IPS DF 19.7 (cell line): ENCODE measurements around the gene SIAH2.

Source experiments
- DNase-seq: peaks from one replicate; pipeline ENCODE4 v3.0.0-alpha.2; 2013; ENCODE audit warnings: low read depth, low spot score

Gene SIAH2

DNA sequence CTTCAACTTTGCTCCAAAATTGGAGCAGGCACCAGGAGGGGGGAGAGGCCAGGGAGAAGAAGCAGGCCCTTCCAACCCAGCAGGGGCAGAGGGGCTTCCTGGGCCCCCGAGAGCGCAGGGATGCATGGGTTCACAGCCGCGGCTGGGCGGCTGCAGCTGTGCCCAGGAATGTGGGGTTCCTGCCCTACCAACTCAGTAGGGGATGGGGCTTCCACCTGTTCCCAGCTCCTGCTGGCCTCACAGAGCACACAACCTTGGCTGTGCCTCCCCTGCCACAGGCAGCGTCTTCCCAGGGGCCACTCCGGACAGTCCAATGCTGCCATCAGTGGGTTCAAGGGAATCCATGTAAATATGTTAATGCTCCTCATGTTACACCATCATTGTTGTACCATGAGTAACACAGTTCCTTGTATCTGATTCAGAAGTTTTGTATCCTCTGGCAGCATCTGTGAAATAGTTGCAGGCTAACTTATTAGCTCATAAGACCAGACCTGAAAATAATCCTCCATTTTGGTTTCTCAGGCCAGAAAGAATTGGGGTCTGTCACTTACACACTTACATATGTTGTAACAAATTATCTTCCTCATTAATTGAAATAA lies 12.1 kb upstream of the SIAH2 start:
- no peak for DNase-seq

GRCh38 chr3:150773616-150774192 lies 10.7 kb upstream of the SIAH2 start:
- DNase-seq, result no peak

GRCh38 chr3:150771600-150771999 lies 8.6 kb upstream of the SIAH2 start:
- no peak for DNase-seq

DNA sequence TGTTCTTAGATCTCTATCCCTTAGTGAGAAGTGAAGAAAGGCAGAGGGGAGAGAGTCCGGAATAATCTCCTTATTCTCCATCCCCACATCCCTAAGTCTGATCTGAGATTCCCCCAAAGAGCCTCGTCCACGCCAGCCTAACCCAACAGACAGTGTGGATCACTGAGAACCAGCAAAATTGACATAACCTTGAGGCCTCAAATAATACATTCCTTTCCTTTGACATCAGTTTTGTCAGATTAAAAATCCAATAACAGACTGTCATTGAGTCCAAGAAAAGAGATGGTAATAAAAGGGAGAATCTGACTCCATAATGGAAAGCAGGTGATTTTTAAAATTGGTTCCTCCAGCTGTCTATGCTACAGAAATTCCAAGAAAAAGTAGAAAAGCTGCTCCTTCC lies 7.7 kb upstream of the SIAH2 start:
- DNase-seq, result no peak

GRCh38 chr3:150766742-150767141 lies 3.8 kb upstream of the SIAH2 start:
- no peak for DNase-seq

DNA sequence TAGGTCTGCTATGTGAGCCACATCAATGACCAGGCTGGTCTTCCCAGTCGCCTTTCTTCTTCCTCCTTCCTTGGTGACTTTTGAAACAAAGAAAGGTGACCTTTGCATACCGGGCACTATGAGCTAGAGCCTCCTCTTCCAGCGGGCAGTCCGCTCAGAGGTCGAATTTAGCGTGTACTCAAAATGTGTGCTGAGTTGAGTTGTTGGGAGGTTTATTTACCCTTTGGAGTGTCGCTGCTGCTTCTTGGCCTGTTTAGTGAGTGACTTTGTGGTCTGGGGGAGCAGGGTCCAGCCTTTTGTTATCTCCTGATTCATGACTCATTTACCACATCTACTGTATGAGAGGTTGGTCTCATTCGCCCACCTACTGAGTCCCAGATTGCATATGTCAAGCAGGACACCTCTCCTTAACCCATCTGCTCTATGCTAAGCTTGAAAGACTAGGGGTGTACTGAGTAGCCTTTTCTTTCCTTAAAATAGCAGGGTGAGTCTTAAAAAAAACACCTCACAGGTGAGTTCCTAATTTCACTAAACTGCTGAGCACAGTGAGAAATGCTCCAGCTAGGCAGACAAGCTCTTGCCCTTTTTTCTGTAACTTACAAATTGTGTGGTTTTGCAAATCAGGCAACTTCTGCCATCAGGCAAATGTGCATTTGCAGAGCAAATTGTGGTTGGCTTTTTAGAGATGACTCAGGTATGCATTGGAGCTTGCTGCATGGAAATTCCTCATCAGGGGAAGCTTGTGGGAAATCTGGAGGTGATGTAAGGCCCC lies 3.2 kb upstream of the SIAH2 start:
- no peak for DNase-seq

DNA sequence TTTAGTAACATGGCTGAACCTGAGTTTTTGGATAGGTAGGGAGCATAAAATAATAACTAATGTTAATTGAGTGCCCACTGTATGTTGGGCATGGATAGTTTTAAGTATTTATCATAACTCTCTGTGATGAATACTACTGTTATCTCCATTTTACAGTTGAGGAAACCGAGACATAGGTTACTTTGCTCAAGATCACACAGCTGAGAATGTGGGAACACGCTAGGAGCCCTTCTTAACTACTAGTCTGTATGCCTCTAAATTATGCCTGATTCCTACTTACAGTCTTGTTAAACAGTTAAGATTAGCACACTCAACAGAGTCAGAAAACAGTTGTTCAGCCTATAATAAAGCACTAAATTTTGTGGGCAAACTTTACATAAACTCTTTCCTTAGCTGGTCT lies 2.0 kb upstream of the SIAH2 start:
- DNase-seq, result no peak

DNA sequence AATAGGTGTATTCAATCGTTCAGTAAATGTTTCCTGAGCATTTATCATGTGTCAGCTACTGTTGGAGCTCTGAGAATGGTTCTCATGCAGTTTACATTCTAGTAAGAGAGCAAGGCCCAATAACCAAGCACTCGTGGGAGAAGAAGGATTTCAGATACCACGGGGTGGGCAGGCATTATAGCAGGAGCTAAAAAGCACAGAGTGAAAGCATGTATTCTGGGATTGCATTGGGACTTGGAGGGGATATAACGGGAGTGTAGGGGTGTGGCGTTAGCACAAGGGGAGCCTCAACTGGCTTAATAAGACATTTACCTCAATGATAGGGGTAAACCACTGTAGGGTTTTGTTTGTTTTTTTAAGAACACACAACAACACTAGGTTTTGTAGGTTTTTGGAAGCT lies 1.6 kb upstream of the SIAH2 start:
- DNase-seq, result no peak

DNA sequence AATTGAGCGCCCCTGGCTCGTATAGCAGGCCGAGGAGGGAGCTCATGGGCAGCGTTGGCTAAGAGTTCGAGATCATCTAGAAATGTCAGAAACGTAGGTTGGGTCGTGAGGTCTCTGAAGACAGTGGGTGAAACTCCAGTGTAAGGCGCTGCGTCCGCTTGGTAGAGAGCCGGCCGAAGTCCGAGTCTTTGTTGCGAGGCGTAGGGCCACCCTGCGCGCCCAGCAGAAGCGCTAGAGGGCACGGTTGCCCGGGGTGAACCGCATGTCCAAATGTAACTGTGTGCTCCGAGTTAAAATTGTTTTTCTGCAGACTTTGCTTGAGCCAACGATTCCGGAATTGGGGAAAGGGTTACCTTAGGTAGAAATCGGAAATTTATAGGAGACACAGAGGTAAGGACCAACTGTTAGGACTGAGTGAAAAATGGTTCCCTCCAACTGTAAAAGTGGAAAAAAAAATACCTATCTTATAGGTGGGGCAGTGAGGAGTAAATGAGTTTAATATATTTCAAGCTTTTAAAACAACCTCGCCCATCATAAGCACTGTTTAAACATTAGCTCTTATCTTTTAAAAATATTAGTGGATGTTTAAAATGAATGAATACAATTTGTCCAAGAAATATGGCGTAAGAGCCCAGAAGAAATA lies 993 bp upstream of the SIAH2 start:
- DNase-seq, result no peak

DNA sequence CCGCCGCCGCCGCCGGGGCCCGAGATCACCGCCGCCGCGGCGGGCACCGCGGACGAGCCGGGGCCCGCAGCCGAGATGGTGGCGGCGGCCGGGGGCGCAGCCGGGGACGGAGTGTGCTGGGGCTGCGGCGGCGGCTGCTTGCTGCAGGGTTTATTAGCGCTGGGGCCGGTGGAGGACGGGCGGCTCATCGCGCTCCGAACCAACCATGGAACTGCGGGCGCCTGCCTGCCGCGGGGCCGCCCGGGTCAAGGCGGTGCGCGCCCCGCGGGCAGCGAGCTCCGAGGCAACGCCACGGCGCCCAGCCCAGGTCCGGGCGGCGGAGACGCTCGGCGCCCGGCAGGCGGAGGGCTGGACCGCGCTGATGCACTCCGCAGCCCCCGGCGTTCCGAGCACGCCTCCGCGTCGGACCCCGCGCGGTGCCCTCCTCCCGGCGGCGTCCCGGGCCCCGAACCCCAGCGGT lies 277 bp downstream of the SIAH2 start:
- no peak for DNase-seq

DNA sequence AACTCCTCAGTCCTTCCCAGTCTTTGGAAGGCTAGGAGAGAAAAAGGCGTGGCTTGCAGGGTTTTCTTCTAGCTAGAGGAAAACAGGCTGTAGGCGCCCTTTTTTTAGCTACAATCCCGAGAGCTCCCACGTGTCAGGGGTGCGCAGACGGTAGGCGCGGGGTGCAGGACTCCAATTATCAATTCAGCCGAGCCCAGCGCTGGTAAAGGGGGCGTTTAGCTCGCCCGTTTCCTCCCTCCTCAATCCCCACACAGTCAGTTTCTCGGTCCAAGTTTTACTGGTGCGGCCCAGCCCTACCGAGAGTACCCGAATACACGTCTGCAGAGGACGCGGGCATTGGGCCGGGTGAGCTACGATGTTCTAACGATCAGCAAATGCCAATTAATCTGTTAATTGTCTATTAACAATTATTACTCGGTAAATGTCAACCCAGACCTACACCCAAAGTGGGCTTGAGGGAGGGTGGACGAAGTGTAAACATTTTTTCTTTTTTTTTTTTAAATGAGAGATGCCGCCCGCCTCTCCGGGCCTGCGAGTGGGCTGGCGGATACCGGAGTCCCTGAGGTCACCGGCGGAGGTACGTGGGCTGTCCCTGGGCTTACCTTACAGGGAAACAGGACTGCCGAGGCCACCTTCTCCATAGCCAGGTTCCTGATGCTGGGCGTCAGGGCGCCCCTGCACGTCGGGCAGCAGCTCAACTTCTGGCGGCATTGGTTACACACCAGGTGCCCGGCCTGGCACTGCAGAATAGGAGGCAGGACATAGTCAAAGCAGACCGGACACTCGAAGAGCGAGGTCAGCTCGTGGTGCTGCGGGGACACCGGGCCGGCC lies 923 bp downstream of the SIAH2 start:
- DNase-seq, result no peak

- no peak for DNase-seq
These were observed 2.4 kb downstream of the SIAH2 start for GRCh38 chr3:150760431-150761200.

DNA sequence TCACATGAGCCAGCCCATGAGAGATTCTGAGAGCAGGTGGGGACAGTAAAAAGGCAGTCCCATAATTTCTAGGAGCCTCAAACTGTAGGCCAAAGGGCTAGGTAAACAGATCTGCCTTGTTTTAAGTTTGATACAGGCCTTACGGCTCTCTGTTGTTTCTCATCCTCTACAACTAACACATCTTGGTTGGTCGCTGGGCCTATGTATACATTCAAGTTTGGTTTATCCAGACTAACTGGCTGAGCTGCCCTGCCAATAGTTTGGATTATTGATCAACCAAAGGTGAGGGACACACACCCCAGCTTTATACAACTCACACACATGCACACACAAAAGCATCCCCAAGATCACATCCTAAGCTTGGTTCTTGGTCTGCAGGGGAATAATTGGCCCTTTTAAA lies 3.0 kb downstream of the SIAH2 start:
- no peak for DNase-seq

DNA sequence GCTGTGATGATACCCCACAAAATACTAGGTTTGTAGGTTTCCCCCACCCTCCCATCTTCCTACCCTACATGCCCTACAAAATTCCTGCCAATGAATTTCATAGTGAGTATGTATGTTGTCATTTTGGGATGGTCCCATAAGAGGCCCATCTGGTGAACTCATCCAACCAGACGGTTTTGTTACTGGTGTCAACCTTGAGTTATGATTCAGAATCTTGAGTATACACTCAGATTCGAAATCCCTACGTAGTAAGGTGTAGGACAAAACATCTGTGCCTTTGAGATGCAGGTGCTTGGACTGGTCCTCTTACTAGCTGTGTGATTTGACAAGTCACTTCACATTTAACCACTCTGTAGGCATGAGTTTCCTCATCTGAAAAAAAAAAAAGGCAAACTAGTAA lies 3.6 kb downstream of the SIAH2 start:
- no peak for DNase-seq

DNA sequence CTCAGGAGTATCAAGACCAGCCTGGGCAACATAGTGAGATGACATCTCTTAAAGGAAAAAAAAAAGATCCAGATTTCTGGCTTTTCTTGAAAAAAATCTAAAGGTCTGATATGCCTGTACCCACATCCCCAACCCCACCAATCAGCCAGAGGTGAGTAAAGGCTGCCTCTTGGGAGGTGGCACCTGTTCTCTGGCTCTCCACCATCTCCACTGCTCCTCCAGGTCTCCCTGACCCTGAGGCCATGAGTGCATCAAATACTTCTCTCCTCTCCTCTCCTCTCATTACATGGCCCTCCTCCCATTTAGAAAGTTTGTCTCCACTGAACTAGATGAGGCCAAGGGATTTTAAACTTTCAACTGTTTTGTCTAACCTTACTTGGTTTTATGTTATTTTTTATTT lies 5.2 kb downstream of the SIAH2 start:
- no peak for DNase-seq

DNA sequence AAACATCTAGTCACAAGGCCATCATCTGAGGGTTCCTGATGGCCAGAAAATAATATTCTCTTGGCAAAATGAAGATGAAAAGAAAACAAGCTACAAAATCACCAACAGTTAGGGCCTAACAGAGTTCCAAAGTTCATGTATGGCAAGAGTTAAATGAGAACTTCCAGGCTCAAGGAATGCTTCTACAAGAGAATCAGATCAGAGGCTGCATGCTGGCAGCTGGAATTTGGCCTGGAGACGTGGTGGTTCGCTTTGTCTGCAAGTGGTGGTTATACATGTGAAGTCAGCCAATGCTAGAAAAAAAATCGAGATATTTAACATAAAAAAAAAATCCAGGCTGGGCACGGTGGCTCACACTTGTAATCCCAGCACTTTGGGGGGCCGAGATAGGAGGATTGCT lies 5.6 kb downstream of the SIAH2 start:
- no peak for DNase-seq

- no peak for DNase-seq
These were observed 6.4 kb downstream of the SIAH2 start for GRCh38 chr3:150756491-150757059.

DNA sequence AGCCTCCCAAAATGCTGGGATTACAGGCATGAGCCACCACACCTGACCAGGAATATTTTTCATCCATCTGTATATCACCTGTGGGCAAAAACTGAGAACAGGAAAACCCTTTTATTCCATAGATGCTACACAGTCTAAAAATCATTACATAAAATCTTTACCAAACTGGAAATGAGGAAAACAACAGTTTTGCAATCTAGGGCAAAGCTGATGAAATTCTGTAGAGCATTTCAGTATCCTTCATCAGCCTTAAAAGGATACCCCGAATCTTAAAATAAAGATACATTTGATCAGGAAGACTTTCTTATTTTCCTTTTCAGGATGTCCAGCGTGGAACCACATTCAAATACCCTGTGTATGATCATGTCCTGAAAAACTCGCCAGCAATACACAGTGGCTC lies 7.1 kb downstream of the SIAH2 start:
- no peak for DNase-seq

DNA sequence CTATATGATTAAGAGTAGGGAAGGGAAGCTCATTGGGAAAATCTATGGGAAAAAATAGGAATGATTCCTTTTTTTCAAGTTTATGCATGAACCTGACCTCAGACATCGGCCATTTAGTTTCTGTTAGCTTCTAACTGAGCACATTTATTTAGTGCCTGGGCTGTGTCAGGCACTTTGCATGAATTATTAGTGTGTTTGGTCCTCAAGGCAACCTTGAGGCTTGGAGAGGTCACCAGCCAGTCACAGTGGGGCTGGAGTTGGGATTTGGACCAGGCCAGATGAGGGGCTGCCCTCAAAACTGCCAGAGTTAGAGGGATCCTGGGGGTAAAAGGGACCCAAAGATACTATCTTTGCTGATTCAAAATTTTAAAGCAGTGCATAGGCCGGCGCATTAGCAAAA lies 8.1 kb downstream of the SIAH2 start:
- no peak for DNase-seq

DNA sequence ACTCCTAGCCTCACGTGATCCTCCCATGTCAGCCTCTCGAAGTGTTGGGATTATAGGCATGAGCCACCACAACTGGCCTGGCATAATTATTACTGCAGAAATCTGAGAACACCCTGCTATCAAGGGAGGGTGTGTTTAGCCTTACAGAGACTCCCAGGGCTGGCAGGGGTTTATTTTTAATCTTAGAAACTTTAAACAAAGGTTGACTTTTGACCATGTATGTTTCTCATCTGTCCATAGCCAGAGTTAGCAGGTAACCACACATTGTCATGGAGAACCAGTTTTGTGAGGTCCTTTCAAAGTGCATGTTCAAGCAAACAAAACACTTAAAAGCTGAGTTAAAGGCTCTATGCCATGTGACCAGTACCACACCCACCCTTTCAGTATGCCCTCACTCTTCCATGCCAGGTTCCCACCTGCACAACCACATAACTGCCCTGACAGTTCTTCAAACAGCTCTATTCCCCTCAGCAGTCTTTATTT lies 11.1 kb downstream of the SIAH2 start:
- no peak for DNase-seq

DNA sequence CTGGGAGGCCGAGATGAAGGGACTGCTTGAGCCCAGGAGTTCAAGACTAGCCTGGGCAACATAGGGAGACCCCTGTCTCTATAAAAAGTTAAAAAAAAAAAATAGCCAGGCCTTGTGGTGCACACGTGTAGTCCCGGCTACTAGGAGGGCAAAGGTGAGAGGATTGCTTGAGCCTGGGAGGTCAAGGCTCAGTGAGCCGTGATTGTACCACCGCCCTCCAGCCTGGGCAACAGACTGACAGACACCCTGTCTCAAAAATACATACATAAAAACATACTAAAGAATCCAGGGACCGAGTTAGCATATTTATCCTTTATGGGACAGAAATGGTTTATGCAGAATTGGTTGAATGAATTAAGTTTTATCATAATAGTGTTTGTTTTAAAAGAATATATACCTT lies 13.7 kb downstream of the SIAH2 start:
- no peak for DNase-seq
